ENCODE results near the gene SERPINA5. TPM values are rescaled to one million over a fixed set of nuclear protein-coding genes. Genes with fewer than 3 reads are reported as not detected.

The SERPINA5 gene
- total RNA-seq, 1 experiment from 2014 or later, result 1.5 TPM

- TF ChIP-seq ARID4B (CRISPR knock-in tag; IDR thresholded peaks at IDR 0.05; ENCODE audit: borderline replicate concordance) (no peak), MXD4 (CRISPR knock-in tag; IDR thresholded peaks at IDR 0.05; ENCODE audit: borderline replicate concordance) (no peak), ELF4 (CRISPR knock-in tag; IDR thresholded peaks at IDR 0.05; ENCODE audit: low read depth) (no peak), TEAD1 (CRISPR knock-in tag; IDR thresholded peaks at IDR 0.05) (no peak), FOXJ3 (CRISPR knock-in tag; IDR thresholded peaks at IDR 0.05; ENCODE audit: borderline replicate concordance) (no peak), E2F4 (CRISPR knock-in tag; IDR thresholded peaks at IDR 0.05; ENCODE audit: borderline replicate concordance, low read depth) (no peak), SP1 (CRISPR knock-in tag; conservative IDR thresholded peaks at IDR 0.05) (no peak), NR3C1 (CRISPR knock-in tag; conservative IDR thresholded peaks at IDR 0.05; ENCODE audit: low read depth) (no peak)
These were observed 30.9 kb downstream of the SERPINA5 start, which contains the start of gene SERPINA3 (continued) for GRCh38 chr14:94612174-94612573.

- Mint-ChIP-seq H3K4me1 (no peaks in the 10 kb centered on the region), H3K36me3 (peaks cover 10% of the 10 kb centered on the region), H3K27me3 (ENCODE audit: low read depth) (peaks cover 7% of the 10 kb centered on the region), H3K4me3 (no peak overlapping the region), H3K27ac (no peak overlapping the region), H3K9me3 (peaks cover 36% of the 10 kb centered on the region)
- POLR2A ChIA-PET, result no interaction called here
- ATAC-seq, result no peak
- TF ChIP-seq GABPB1 (CRISPR knock-in tag; IDR thresholded peaks at IDR 0.05) (peak; percentile 81), ETV6 (CRISPR knock-in tag; IDR thresholded peaks at IDR 0.05) (no peak), EMX1 (CRISPR knock-in tag; IDR thresholded peaks at IDR 0.05) (no peak)
- DNase-seq (ENCODE audit: low spot score), result no peak
- CTCF ChIA-PET, result no interaction called here
These were observed 31.6 kb downstream of the SERPINA5 start for GRCh38 chr14:94612580-94613554.

GRCh38 chr14:94613720-94614644, 32.8 kb downstream of the SERPINA5 start:
- ATAC-seq (no peak), DNase-seq (ENCODE audit: low spot score) (no peak)
- Mint-ChIP-seq H3K27me3 (ENCODE audit: low read depth) (peaks cover 3% of the 10 kb centered on the region), H3K27ac (no peak overlapping the region), H3K36me3 (peaks cover 20% of the 10 kb centered on the region), H3K4me3 (no peak overlapping the region), H3K9me3 (peaks cover 40% of the 10 kb centered on the region), H3K4me1 (no peaks in the 10 kb centered on the region)
- ChIA-PET CTCF (interaction anchor here (0.8 kb wide), 1 partner anchor 829 kb away, joined by 3 read pairs; no protein-coding TSS in a partner anchor), POLR2A (no interaction called here)
- TF ChIP-seq JAZF1 (CRISPR knock-in tag; IDR thresholded peaks at IDR 0.05) (no peak), RELA (CRISPR knock-in tag; IDR thresholded peaks at IDR 0.05; ENCODE audit: borderline replicate concordance) (no peak), ZNF671 (CRISPR knock-in tag; IDR thresholded peaks at IDR 0.05) (no peak), ZNF263 (CRISPR knock-in tag; IDR thresholded peaks at IDR 0.05; ENCODE audit: low read depth) (no peak), USF2 (CRISPR knock-in tag; IDR thresholded peaks at IDR 0.05) (no peak), ATF3 (CRISPR knock-in tag; conservative IDR thresholded peaks at IDR 0.05) (no peak), MXD4 (CRISPR knock-in tag; IDR thresholded peaks at IDR 0.05; ENCODE audit: borderline replicate concordance) (no peak), KAT7 (CRISPR knock-in tag; IDR thresholded peaks at IDR 0.05; ENCODE audit: borderline replicate concordance) (no peak), CREM (CRISPR knock-in tag; IDR thresholded peaks at IDR 0.05) (no peak), SP1 (CRISPR knock-in tag; conservative IDR thresholded peaks at IDR 0.05) (no peak), GTF2I (CRISPR knock-in tag; conservative IDR thresholded peaks at IDR 0.05) (no peak), ZBTB21 (CRISPR knock-in tag; IDR thresholded peaks at IDR 0.05; ENCODE audit: borderline replicate concordance) (no peak), E2F4 (CRISPR knock-in tag; IDR thresholded peaks at IDR 0.05; ENCODE audit: borderline replicate concordance, low read depth) (no peak), ZNF317 (CRISPR knock-in tag; IDR thresholded peaks at IDR 0.05; ENCODE audit: borderline replicate concordance, low read depth) (no peak)

All from WTC11 (cell line).